HEK293T (cell line): Measurements from ENCODE around the gene FOXO1.

ENCODE experiments used
- CTCF ChIA-PET: fragments of 350-600 bp; formaldehyde crosslinking; extraction: SDS; loops from one replicate; lab custom pipeline; 2021; ENCODE audit warnings: antibody characterized with exemption, inconsistent platforms; lab: Yijun Ruan, JAX
- POLR2A ChIA-PET: fragments of 350-600 bp; formaldehyde crosslinking; extraction: SDS; loops from one replicate; lab custom pipeline; 2020; ENCODE audit warnings: antibody characterized with exemption, inconsistent platforms; lab: Yijun Ruan, JAX
- DNase-seq: peaks from one replicate; pipeline ENCODE4 v3.0.0; 2012; ENCODE audit warnings: mixed read lengths; ENCODE audit errors: extremely low spot score
- ARNT ChIP-seq: fragments of 450-650 bp; IDR thresholded peaks from 2 replicates; pipeline ENCODE4 v1.6.1; 2017; ENCODE audit warnings: mild to moderate bottlenecking
- BHLHE40 ChIP-seq: fragments of 450-650 bp; IDR thresholded peaks from 2 replicates; pipeline ENCODE4 v1.6.1; 2016; ENCODE audit warnings: mild to moderate bottlenecking, moderate library complexity, borderline replicate concordance
- CTBP1 ChIP-seq: fragments of 450-650 bp; IDR thresholded peaks from 2 replicates; pipeline ENCODE4 v1.6.1; 2016; ENCODE audit warnings: borderline replicate concordance
- ELF4 ChIP-seq: fragments of 450-650 bp; IDR thresholded peaks from 2 replicates; pipeline ENCODE4 v1.6.1; 2017; ENCODE audit warnings: antibody characterized with exemption
- FOXA1 ChIP-seq: fragments of 450-650 bp; IDR thresholded peaks from 2 replicates; pipeline ENCODE4 v1.6.1; 2016; ENCODE audit warnings: mild to moderate bottlenecking
- FOXK2 ChIP-seq: fragments of 450-650 bp; IDR thresholded peaks from 2 replicates; pipeline ENCODE4 v1.6.1; 2016; ENCODE audit warnings: mild to moderate bottlenecking
- FOXM1 ChIP-seq: fragments of 450-650 bp; IDR thresholded peaks from 2 replicates; pipeline ENCODE4 v1.6.1; 2017; ENCODE audit warnings: mild to moderate bottlenecking, borderline replicate concordance
- HDGF ChIP-seq: fragments of 450-650 bp; IDR thresholded peaks from 2 replicates; pipeline ENCODE4 v1.6.1; 2017; ENCODE audit warnings: antibody characterized with exemption, borderline replicate concordance
- L3MBTL2 ChIP-seq: fragments of 450-650 bp; conservative IDR thresholded peaks from 2 replicates; pipeline ENCODE4 v1.6.1; 2016; ENCODE audit warnings: mild to moderate bottlenecking
- LEF1 ChIP-seq: fragments of 450-650 bp; IDR thresholded peaks from 2 replicates; pipeline ENCODE4 v1.6.1; 2017; ENCODE audit warnings: mild to moderate bottlenecking, borderline replicate concordance
- NFRKB ChIP-seq: fragments of 450-650 bp; IDR thresholded peaks from 2 replicates; pipeline ENCODE4 v1.6.1; 2016; ENCODE audit warnings: mild to moderate bottlenecking, moderate library complexity
- SP1 ChIP-seq: fragments of 450-650 bp; IDR thresholded peaks from 2 replicates; pipeline ENCODE4 v1.6.1; 2017
- SUZ12 ChIP-seq: fragments of 450-650 bp; IDR thresholded peaks from 2 replicates; pipeline ENCODE4 v1.6.1; 2016; ENCODE audit warnings: mild to moderate bottlenecking
- TARDBP ChIP-seq: fragments of 450-650 bp; IDR thresholded peaks from 2 replicates; pipeline ENCODE4 v1.6.1; 2016
- ZNF384 ChIP-seq: fragments of 450-650 bp; IDR thresholded peaks from 2 replicates; pipeline ENCODE4 v1.6.1; 2016
- TF ChIP-seq, protein P1 (sequence below): fragments of 450-650 bp; IDR thresholded peaks from 2 replicates; pipeline ENCODE4 v1.6.1; 2016

The FOXO1 gene

GRCh38 chr13:40662866-40663265 is 3.6 kb downstream of the FOXO1 start:
- TF ChIP-seq FOXM1, result no peak
- TF ChIP-seq BHLHE40, result no peak
- TF ChIP-seq, protein P1, sequence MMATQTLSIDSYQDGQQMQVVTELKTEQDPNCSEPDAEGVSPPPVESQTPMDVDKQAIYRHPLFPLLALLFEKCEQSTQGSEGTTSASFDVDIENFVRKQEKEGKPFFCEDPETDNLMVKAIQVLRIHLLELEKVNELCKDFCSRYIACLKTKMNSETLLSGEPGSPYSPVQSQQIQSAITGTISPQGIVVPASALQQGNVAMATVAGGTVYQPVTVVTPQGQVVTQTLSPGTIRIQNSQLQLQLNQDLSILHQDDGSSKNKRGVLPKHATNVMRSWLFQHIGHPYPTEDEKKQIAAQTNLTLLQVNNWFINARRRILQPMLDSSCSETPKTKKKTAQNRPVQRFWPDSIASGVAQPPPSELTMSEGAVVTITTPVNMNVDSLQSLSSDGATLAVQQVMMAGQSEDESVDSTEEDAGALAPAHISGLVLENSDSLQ, result no peak
- TF ChIP-seq FOXK2, result no peak
- TF ChIP-seq SUZ12, result no peak
- no peak for TF ChIP-seq LEF1
- TF ChIP-seq TARDBP, result no peak
- TF ChIP-seq NFRKB, result no peak
- TF ChIP-seq ARNT, result no peak
- TF ChIP-seq SP1, result no peak
- no peak for TF ChIP-seq L3MBTL2
- TF ChIP-seq ZNF384, result no peak
- no peak for TF ChIP-seq ELF4
- no peak for TF ChIP-seq CTBP1
- no peak for TF ChIP-seq FOXA1
- TF ChIP-seq HDGF, result no peak
- POLR2A ChIA-PET, result no interaction called here
- CTCF ChIA-PET, result no interaction called here
- no peak for DNase-seq

DNA sequence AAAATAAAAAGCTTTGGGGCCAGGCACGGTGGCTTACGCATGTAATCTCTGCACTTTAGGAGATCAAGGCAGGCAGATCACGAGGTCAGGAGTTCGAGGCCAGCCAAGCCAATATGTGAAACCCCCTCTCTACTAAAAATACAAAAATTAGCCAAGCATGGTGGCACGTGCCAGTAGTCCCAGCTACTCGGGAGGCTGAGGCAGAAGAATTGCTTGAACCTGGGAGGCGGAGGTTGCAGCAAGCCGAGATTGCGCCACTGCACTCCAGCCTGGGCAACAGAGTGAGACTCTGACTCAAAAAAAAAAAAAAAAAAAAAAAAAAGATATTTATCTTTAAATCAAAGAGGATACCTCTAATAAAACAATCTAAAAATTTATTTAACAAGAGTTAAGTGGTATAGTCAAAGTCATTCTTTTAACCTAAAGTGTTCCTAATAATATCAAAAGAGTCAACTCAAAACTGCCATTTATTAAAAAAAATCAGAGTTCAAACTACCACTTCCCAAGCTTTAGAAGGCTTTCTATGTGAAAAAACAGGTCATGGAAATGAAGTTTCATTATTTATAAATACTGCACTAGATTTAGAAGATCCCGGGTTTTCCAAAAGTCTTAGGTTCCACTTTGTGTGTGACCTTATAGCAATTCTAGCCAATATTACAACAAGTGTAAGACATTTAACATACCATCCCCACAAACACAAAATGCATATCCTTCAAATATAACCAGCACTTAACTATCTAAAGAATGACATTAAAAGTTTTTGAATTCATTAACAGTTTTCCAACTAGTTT is 4.4 kb downstream of the FOXO1 start:
- no peak for DNase-seq
- ChIA-PET POLR2A (no interaction called here), CTCF (no interaction called here)
- TF ChIP-seq SP1 (no peak), NFRKB (no peak), BHLHE40 (no peak), FOXM1 (no peak), LEF1 (no peak), TARDBP (no peak), CTBP1 (no peak), FOXK2 (no peak), ELF4 (no peak), HDGF (no peak), ARNT (no peak), ZNF384 (no peak)

- TF ChIP-seq ZNF384 (no peak), BHLHE40 (no peak), SP1 (no peak), LEF1 (no peak), ELF4 (no peak), NFRKB (no peak), TARDBP (no peak), ARNT (no peak), FOXA1 (no peak)
- TF ChIP-seq, protein P1, result no peak
- CTCF ChIA-PET, result no interaction called here
- POLR2A ChIA-PET, result no interaction called here
- DNase-seq, result no peak
Measured at GRCh38 chr13:40660692-40661091, 5.7 kb downstream of the FOXO1 start.

- POLR2A ChIA-PET, result no interaction called here
- no peak for TF ChIP-seq SP1
- TF ChIP-seq CTBP1, result no peak
- no peak for TF ChIP-seq ELF4
- no peak for TF ChIP-seq ZNF384
- no peak for TF ChIP-seq FOXK2
- TF ChIP-seq HDGF, result no peak
- no peak for TF ChIP-seq NFRKB
- no peak for TF ChIP-seq LEF1
- TF ChIP-seq ARNT, result no peak
- no peak for TF ChIP-seq BHLHE40
- TF ChIP-seq TARDBP, result no peak
- TF ChIP-seq FOXM1, result no peak
- no peak for TF ChIP-seq L3MBTL2
- no peak for DNase-seq
Measured at GRCh38 chr13:40660141-40660664, 6.2 kb downstream of the FOXO1 start.

DNA sequence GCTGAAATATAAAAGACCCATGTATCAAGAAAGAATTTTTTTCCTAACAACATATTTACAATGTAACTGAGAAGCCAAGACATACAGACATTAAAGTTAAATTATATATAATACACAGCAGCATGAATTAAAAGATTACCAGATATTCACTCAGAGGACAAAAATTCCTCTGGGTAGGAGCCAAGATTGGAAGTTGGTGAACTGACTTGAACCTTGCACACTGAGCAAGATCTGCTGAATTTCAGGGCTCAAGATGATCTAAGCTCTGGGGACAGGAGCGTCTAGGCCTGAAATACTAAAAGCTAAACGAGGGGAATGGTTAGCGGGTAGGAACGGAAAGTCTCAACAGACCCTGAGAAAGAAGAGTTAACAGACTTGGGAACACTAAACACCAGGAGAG is 8.5 kb downstream of the FOXO1 start:
- TF ChIP-seq HDGF (no peak), FOXM1 (no peak), SUZ12 (no peak), L3MBTL2 (no peak), FOXA1 (no peak), ZNF384 (no peak), SP1 (no peak), FOXK2 (no peak), ELF4 (no peak), TARDBP (no peak), ARNT (no peak), CTBP1 (no peak), LEF1 (no peak), NFRKB (no peak), BHLHE40 (no peak)
- TF ChIP-seq, protein P1, result no peak
- ChIA-PET POLR2A (no interaction called here), CTCF (no interaction called here)
- no peak for DNase-seq

More at GRCh38 chr13:40660141-40660664, 6.2 kb downstream of the FOXO1 start:
- CTCF ChIA-PET, result interaction anchor here (0.8 kb wide), 1 partner anchor 8 kb away, joined by 4 read pairs; no protein-coding TSS in a partner anchor
